NCI-H1417 treated with DMSO at 0.1 percent for 48 hours (cell line): ENCODE data around the gene CDK15.

ENCODE experiments used
- DNase-seq: peaks from one replicate; lab custom pipeline; 2025; lab: John Stamatoyannopoulos, UW

CDK15 gene

DNA sequence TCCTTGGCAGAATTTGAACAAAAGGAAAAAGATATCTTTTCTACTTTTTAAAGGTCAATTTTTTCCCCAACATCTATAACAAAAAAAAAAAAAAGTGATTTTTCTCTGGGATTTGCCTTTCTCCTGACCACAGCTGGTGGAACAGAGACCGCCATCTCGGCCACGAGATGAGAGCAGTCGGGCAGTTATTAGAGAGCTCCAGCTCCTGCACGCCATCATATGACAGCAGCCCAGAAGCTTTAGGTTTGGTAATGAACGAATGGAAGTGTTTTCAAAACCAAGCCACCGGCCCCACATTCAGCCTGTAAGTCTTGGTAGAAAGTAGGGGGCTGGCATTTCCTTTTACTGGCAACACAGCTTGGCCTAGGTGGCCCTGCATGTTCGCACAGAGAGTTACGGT lies 132.4 kb downstream of the CDK15 start:
- DNase-seq: no peak

DNA sequence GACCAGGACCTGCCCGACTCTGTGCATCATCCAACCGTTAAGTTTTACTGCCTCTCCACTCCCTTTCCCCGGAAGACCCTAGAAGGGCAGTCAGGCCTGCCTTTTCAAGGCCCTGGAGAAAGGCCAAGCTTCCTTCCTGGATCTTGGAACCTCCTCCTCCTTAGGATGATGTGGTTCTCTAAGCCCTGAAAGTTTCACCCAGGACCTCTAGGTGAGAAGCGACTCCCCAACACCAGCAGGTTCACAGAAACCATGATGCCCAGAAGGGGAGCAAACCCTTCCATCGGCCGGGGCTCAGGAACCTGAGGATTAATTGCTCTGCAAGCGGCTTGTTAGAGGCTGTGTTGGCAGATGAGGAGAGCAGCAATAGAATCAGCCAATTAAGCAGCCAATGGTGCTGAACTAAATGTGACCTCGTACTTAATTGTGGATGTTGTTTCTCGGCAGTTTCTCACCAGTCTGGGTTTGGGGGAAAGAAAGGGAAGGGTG lies 133.2 kb downstream of the CDK15 start:
- DNase-seq: no peak

DNA sequence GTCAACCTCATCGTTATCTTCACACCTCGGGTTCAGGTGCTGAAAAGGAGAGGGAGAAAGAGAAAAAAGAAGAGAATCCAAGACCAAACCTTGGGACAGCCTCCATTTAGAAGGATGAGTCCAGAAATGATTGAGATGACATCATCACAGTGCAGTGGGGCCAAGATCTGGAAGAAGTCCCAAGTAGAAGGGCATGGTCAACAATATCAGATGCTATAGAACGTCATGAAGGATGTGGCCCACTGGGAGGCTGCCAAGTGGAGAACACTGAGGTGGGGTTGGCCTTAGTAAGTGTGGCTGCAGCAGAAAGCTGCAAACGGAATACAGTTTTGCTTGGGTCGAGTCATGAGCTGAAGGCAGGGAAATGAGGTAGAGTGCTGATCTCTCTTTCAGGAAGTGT lies 136.2 kb downstream of the CDK15 start:
- no peak for DNase-seq
